ENCODE results near the gene CCDC63. TPM values are rescaled to one million over a fixed set of nuclear protein-coding genes. Genes with fewer than 3 reads are reported as not detected.

CCDC63 gene
- total RNA-seq, 1 donor, result not detected

DNA sequence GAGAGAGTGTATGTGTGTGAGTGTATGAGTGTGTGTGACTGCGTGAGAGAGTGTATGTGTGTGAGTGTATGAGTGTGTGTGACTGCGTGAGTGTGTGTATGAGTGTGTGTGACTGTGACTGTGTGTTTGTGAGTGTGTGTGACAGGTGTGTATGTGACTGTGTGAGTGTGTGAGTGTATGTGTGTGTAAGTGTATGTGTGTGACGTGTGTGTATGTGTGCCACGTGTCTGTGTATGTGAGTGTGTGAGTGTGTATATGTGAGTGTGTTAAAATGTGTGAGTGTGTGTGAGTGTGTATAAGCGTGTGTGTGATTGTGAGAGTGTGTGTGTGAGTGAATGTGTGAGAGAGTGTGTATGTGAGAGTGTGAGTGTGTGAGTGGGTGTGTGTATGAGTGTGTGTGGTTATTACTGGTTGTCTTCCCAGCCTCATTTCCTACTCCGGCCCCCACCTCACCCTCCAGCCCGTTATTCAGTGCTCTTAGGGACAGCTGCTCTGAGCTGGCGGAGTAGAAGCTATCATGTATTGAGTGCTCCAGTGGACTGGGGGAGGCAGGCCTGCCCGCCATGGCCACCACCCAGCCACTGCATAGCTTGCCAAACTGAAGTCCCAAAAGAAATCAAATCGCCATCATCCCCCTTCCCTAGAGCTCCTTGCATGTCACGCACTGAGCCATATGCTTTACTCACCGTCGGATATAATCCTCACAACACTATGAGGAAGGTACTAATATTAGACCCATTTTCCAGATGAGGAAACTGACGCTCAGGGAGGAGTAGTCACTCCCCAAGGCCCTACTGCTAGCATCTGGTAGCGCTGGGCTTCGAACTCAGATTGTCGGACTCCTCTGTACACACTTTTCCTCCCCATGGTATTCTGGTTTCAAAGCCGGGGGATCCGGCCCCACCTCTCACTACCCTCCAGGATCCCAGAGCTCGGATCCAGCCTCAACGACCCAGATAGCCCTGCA is 83.8 kb downstream of the CCDC63 start:
- no peak for DNase-seq (ENCODE audit: low read depth)
- TF ChIP-seq, protein P1, sequence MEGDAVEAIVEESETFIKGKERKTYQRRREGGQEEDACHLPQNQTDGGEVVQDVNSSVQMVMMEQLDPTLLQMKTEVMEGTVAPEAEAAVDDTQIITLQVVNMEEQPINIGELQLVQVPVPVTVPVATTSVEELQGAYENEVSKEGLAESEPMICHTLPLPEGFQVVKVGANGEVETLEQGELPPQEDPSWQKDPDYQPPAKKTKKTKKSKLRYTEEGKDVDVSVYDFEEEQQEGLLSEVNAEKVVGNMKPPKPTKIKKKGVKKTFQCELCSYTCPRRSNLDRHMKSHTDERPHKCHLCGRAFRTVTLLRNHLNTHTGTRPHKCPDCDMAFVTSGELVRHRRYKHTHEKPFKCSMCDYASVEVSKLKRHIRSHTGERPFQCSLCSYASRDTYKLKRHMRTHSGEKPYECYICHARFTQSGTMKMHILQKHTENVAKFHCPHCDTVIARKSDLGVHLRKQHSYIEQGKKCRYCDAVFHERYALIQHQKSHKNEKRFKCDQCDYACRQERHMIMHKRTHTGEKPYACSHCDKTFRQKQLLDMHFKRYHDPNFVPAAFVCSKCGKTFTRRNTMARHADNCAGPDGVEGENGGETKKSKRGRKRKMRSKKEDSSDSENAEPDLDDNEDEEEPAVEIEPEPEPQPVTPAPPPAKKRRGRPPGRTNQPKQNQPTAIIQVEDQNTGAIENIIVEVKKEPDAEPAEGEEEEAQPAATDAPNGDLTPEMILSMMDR (IDR thresholded peaks at IDR 0.05; ENCODE audit: insufficient read depth, low read length), result no peak

DNA sequence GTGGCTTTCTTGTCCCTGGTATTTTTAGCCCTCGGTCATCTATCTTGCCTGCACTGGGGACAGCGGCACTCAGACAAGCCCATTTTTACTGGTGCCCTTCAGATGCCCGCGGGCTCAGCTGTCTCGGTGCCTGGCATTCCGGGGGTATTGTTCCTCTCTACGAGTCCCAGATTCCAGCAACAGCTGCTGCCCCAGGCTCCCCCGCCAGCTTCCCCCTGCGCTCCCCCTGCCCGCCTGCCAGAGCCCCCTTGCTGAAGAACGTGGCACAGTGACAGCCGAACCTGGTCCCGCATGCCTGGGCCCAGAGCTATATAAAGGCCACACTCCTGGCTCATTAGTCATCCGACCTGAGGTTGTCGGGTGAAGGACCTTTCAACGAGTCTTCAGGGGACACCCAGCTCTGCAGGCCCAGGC is 84.5 kb downstream of the CCDC63 start:
- DNase-seq (ENCODE audit: low read depth), result no peak
- TF ChIP-seq, protein P1 (IDR thresholded peaks at IDR 0.05; ENCODE audit: insufficient read depth, low read length), result no peak
- H3K4me3 ChIP-seq (ENCODE audit: low read depth, low read length), result no peak overlapping the region

More for the DNA sequence above, 83.8 kb downstream of the CCDC63 start:
- H3K4me3 ChIP-seq (ENCODE audit: low read depth, low read length), result no peak overlapping the region

DNA sequence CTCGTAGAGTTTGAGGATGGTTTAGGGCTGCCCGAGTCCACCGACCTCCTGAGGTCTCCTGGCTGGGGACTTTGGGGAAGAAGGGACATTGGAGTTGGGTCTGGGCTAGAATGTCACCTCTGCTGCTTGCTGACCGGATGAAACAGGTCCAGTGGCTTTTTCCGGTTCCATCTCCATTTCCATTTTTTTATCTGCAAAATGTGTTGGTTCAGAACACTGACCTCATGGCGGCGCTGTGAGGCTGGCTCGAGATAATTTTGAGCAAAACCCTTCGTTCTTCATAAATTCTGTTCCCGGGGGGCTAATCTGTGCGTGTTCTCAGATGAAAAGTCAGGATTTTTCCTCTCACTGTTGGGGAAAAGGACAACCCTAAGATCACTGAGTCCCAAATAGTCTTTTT is 85.3 kb downstream of the CCDC63 start:
- H3K4me3 ChIP-seq (ENCODE audit: low read depth, low read length), result no peak overlapping the region
- TF ChIP-seq, protein P1 (IDR thresholded peaks at IDR 0.05; ENCODE audit: insufficient read depth, low read length), result peak; percentile 35
- no peak for DNase-seq (ENCODE audit: low read depth)

DNA sequence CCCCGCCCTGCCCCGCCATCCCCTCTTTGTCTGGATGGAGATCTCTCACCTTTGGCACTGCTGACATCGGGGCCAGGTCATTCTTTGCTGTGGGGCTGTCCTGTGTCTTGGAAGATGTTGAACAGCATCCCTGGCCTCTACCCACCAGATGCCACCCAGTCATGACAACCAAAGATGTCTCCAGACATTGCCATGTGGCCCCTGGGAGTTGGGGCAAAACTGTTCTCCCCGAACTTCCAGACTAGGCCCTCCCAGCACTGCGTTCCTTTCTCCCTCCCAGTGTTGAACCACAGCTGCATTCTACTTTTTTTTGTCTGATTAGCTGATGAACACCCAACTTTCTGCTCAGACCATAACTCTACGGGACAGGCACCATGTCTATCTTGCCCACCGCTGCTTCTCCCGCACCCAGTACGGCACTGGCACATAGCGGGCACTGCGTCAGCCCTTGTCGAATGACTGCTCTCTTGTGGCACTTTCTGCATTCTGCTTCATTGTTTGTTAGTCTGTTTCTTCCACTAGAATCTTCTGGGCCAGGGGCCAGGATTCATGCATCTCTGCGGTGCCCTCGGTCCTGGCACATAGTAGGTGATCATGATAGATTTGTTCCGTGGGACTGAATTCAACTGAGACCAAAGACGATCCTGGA is 86.7 kb downstream of the CCDC63 start:
- DNase-seq (ENCODE audit: low read depth), result no peak
- no peak overlapping the region for H3K4me3 ChIP-seq (ENCODE audit: low read depth, low read length)
- TF ChIP-seq, protein P1 (IDR thresholded peaks at IDR 0.05; ENCODE audit: insufficient read depth, low read length), result no peak

DNA sequence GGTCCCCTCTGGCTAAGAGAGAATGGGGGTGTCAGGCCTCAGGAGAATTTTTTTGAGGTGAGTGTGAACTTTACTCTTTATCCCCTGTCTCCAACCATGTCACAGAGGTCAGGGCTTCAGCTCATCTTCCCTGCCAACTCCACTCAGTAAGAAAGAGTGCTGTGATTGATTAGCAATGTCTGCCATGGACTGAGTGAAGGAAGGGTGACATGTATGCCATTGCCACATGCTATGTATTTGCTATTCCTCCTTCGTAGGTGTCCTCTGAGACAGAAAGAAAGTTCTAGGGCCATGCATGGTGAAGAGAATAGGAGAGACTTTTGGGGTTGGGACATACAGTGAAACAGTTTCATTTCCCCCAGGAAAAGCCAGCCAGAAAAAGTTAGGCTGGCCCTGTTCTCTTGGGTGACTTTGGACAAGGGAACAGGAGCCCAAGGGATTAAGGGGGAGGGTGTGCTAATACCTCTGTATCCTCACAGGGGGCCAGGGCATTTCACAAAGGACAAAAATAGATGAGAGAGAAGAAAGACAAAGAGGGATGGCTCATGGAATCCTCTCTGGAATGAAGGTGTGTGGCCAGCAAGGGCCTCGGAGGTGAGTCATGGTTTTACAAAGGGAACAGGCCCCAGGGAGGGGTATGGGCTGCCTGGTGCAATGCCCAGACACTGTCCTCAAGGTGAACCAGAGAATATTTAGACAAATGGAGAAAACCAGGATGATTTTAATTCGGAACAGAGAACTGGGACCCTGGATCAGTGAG is 87.5 kb downstream of the CCDC63 start:
- TF ChIP-seq, protein P1 (IDR thresholded peaks at IDR 0.05; ENCODE audit: insufficient read depth, low read length), result no peak
- peak; percentile 27 for DNase-seq (ENCODE audit: low read depth)
- no peak overlapping the region for H3K4me3 ChIP-seq (ENCODE audit: low read depth, low read length)

DNA sequence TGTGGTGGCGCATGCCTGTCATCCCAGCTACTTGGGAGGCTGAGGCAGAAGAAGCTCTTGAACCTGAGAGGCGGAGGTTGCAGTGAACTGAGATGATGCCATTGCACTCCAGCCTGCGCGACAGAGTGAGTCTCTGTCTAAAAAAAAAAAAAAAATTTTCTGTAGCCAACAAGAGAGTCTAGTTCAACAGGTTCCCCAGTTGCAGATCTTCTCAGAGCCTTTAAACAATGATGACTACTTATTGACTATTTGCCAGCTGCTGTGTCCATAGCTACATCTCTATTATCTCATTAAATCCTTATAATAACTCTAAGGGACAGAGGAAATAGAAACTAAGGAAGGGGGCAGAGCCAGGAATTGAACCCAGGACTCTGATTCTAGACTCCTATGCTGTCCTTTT is 88.8 kb downstream of the CCDC63 start:
- H3K4me3 ChIP-seq (ENCODE audit: low read depth, low read length), result no peak overlapping the region
- no peak for DNase-seq (ENCODE audit: low read depth)
- TF ChIP-seq, protein P1 (IDR thresholded peaks at IDR 0.05; ENCODE audit: insufficient read depth, low read length), result no peak
